Smooth muscle cell (in vitro differentiated cells): ENCODE data around the gene ADSS2. TPM values are rescaled to one million over a fixed set of nuclear protein-coding genes. Genes with fewer than 3 reads are reported as not detected.
A peak's percentile ranks its signal among the peaks of the same experiment; 100 is the strongest.

Experiments
- DNase-seq: peaks from one replicate; lab custom pipeline; 2025; ENCODE audit not compliant: unreplicated experiment; lab: John Stamatoyannopoulos, UW
- H2AFZ ChIP-seq: fragments of 200-600 bp; sonication (generic); 2 replicates; pipeline ENCODE4 v1.6.0; 2016; ENCODE audit warnings: antibody characterized with exemption, low read depth, mild to moderate bottlenecking
- H3F3A ChIP-seq: fragments of 200-600 bp; sonication (generic); 2 replicates; pipeline ENCODE4 v1.6.0; 2017; ENCODE audit warnings: antibody characterized with exemption, low read depth
- H3K27ac ChIP-seq: fragments of 200-600 bp; sonication (generic); 2 replicates; pipeline ENCODE4 v1.5.1; 2016; ENCODE audit warnings: low read depth, mild to moderate bottlenecking
- H3K27me3 ChIP-seq: fragments of 200-600 bp; sonication (generic); 2 replicates; pipeline ENCODE4 v1.6.1; 2016; ENCODE audit warnings: low read depth, mild to moderate bottlenecking
- H3K36me3 ChIP-seq: fragments of 200-600 bp; sonication (generic); 2 replicates; pipeline ENCODE4 v1.5.1; 2016; ENCODE audit warnings: low read depth
- H3K4me1 ChIP-seq: fragments of 200-600 bp; sonication (generic); 2 replicates; pipeline ENCODE4 v1.5.1; 2016; ENCODE audit warnings: low read depth
- H3K4me2 ChIP-seq: fragments of 200-600 bp; sonication (generic); 2 replicates; pipeline ENCODE4 v1.6.0; 2016; ENCODE audit warnings: mild to moderate bottlenecking
- H3K4me3 ChIP-seq: fragments of 200-600 bp; sonication (generic); 2 replicates; pipeline ENCODE4 v1.5.1; 2016; ENCODE audit warnings: mild to moderate bottlenecking
- H3K79me2 ChIP-seq: fragments of 200-600 bp; sonication (generic); 2 replicates; pipeline ENCODE4 v1.6.0; 2016; ENCODE audit warnings: low read depth, mild to moderate bottlenecking
- H3K9ac ChIP-seq: fragments of 200-600 bp; sonication (generic); 2 replicates; pipeline ENCODE4 v1.6.0; 2016; ENCODE audit warnings: low read depth
- H3K9me3 ChIP-seq: fragments of 200-600 bp; sonication (generic); replicated peaks from 2 replicates; pipeline ENCODE4 v1.5.1; 2016; ENCODE audit warnings: low read depth
- H4K20me1 ChIP-seq: fragments of 200-600 bp; sonication (generic); 2 replicates; pipeline ENCODE4 v1.6.0; 2016; ENCODE audit warnings: low read depth
- WGBS: methylation state at CpG from one replicate; pipeline ENCODE4 v1.1.7; 2016; ENCODE audit warnings: low lambda C conversion rate; 5-methylcytosine and 5-hydroxymethylcytosine counted together
- polyA plus RNA-seq: library from polyadenylated mRNA; unstranded; fragments of >200 nt; fragmentation: Nextera tagmentation; extraction: Ambion mirVana; gene quantifications from 2 replicates; pipeline ENCODE4 v1.2.1, GENCODE V29; 2016
- total RNA-seq: library from RNA; depleted of rRNA; stranded (reverse); fragments of >200 nt; gene quantifications from 2 replicates; pipeline ENCODE4 v1.2.3, GENCODE V29; 2014
- TF ChIP-seq, protein P1 (sequence below): fragments of 200-600 bp; sonication (generic); IDR thresholded peaks from 2 replicates; pipeline ENCODE4 v1.5.1; 2017; ENCODE audit warnings: borderline replicate concordance, mild to moderate bottlenecking, antibody characterized with exemption; ENCODE audit not compliant: insufficient read depth, poor library complexity, severe bottlenecking

Gene ADSS2
- total and polyA plus RNA-seq, 2 experiments from 2014 or later, result 13.8 to 35.1 TPM

DNA sequence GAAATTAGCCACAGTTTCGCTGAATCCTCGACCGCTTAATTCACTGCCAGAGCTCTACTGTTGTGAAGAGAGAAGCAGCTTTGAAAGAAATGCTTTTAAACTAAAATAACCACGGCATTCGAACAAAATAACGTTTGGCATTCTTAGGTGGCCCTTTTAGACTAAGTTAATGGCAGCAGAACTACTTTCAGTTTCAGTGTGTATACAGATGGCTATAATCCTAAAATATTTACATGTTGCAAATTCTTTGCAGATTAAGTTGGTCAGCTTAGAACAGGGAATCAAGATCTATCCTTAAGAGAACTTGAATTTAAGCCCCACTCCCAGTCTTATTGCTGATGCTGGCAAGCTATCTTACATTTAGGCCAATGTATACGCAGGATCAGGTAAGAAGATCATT is 62.7 kb downstream of the ADSS2 start:
- no peak overlapping the region for H3K9ac ChIP-seq

DNA sequence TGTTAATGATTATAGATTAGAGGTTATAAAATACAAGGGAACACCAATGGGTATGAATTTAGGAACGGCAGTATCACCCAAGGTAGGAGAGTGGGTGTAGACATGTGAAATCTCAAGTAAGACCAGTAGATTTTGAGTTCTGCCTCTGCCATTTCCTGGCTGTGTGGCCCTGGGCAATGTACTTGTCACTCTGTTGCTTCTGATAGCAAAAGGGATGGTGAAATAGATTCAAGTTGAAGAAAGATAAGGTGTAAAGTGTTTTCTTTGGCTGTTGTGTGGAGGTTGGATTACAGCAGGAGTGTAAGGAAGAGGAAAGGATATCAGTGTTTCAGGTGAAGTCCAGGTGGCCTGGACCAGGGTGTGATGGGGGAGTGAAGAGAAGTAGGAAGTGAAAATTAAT is 64.3 kb downstream of the ADSS2 start:
- TF ChIP-seq, protein P1, sequence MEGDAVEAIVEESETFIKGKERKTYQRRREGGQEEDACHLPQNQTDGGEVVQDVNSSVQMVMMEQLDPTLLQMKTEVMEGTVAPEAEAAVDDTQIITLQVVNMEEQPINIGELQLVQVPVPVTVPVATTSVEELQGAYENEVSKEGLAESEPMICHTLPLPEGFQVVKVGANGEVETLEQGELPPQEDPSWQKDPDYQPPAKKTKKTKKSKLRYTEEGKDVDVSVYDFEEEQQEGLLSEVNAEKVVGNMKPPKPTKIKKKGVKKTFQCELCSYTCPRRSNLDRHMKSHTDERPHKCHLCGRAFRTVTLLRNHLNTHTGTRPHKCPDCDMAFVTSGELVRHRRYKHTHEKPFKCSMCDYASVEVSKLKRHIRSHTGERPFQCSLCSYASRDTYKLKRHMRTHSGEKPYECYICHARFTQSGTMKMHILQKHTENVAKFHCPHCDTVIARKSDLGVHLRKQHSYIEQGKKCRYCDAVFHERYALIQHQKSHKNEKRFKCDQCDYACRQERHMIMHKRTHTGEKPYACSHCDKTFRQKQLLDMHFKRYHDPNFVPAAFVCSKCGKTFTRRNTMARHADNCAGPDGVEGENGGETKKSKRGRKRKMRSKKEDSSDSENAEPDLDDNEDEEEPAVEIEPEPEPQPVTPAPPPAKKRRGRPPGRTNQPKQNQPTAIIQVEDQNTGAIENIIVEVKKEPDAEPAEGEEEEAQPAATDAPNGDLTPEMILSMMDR, result no peak
- no peak for DNase-seq
- H3K4me1 ChIP-seq, result no peaks in the 10 kb centered on the region

More for the DNA sequence above, 62.7 kb downstream of the ADSS2 start:
- Histone ChIP-seq H3K27me3 (no peaks in the 10 kb centered on the region), H3K4me2 (peak overlapping the region; percentile 33), H2AFZ (no peak overlapping the region), H3K36me3 (no peaks in the 10 kb centered on the region), H3K9me3 (no peaks in the 10 kb centered on the region), H3F3A (no peaks in the 10 kb centered on the region), H3K79me2 (no peaks in the 10 kb centered on the region), H3K4me1 (no peaks in the 10 kb centered on the region), H3K27ac (no peak overlapping the region), H4K20me1 (no peaks in the 10 kb centered on the region), H3K4me3 (no peak overlapping the region)
- TF ChIP-seq, protein P1, result no peak
- WGBS, result 81% methylated on average over 7 of the region's 7 CpGs
- DNase-seq, result no peak

GRCh38 chr1:244386595-244386994 is 65.1 kb downstream of the ADSS2 start:
- H3K9me3 ChIP-seq, result no peaks in the 10 kb centered on the region
- H4K20me1 ChIP-seq, result no peaks in the 10 kb centered on the region
- H3K4me3 ChIP-seq, result no peak overlapping the region
- no peaks in the 10 kb centered on the region for H3K4me1 ChIP-seq
- TF ChIP-seq, protein P1, result no peak
- H3K4me2 ChIP-seq, result no peak overlapping the region
- no peak for DNase-seq
- H2AFZ ChIP-seq, result no peak overlapping the region
- no peak overlapping the region for H3K9ac ChIP-seq
- peaks cover 4% of the 10 kb centered on the region for H3F3A ChIP-seq
- 92% methylated on average over 1 of the region's 1 CpG for WGBS
- H3K36me3 ChIP-seq, result no peaks in the 10 kb centered on the region
- no peaks in the 10 kb centered on the region for H3K79me2 ChIP-seq
- no peak overlapping the region for H3K27ac ChIP-seq
- H3K27me3 ChIP-seq, result no peaks in the 10 kb centered on the region

More for the DNA sequence above, 64.3 kb downstream of the ADSS2 start:
- Histone ChIP-seq H4K20me1 (no peaks in the 10 kb centered on the region), H3K27ac (no peak overlapping the region), H3K79me2 (no peaks in the 10 kb centered on the region), H3K27me3 (no peaks in the 10 kb centered on the region), H3K4me3 (no peak overlapping the region), H3K9ac (no peak overlapping the region), H3F3A (no peaks in the 10 kb centered on the region), H3K4me2 (no peak overlapping the region), H2AFZ (no peak overlapping the region), H3K9me3 (no peaks in the 10 kb centered on the region), H3K36me3 (no peaks in the 10 kb centered on the region)
- 96% methylated on average over 1 of the region's 1 CpG for WGBS

DNA sequence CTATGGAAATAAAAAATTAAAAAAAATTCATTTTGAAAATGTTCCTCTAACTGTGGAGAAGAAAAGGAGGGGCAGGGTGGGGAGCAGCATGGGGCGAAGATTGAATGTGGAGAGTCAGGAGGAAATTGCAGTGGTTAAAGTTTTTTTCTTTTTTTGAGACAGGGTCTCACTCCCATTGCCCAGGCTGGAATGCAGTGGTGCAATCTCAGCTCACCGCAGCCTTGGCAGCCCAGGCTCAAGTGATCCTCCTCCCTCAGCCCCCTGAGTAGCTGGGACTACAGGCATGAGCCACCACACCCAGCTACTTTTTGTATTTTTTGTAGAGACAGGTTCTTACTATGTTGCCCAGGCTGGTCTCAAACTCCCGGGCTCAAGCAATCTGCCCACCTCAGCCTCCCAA is 67.6 kb downstream of the ADSS2 start:
- H3F3A ChIP-seq, result peaks cover 4% of the 10 kb centered on the region
- H3K79me2 ChIP-seq, result no peaks in the 10 kb centered on the region
- H3K27ac ChIP-seq, result no peak overlapping the region
- H3K4me3 ChIP-seq, result no peak overlapping the region
- H3K27me3 ChIP-seq, result no peaks in the 10 kb centered on the region
- TF ChIP-seq, protein P1, result no peak
- 95% methylated on average over 3 of the region's 3 CpGs for WGBS
- no peak overlapping the region for H3K4me2 ChIP-seq
- H3K36me3 ChIP-seq, result no peaks in the 10 kb centered on the region
- no peak for DNase-seq
- H3K9me3 ChIP-seq, result no peaks in the 10 kb centered on the region
- H3K4me1 ChIP-seq, result no peaks in the 10 kb centered on the region
- no peaks in the 10 kb centered on the region for H4K20me1 ChIP-seq
- no peak overlapping the region for H3K9ac ChIP-seq
- H2AFZ ChIP-seq, result no peak overlapping the region
